Karpas-422 (cell line): ENCODE data around the gene ZNF112. TPM values are rescaled to one million over a fixed set of nuclear protein-coding genes. Genes with fewer than 3 reads are reported as not detected.

ENCODE experiments used
- DNase-seq: peaks from one replicate; pipeline ENCODE4 v3.0.0-alpha.2; 2015
- H2AFZ ChIP-seq: fragments of 200-600 bp; sonication (generic); 2 replicates; pipeline ENCODE4 v1.6.1; 2014; ENCODE audit warnings: antibody characterized with exemption, low read length, mixed read lengths
- H3K27ac ChIP-seq: fragments of 200-600 bp; sonication (generic); 2 replicates; pipeline ENCODE4 v1.5.1; 2014; ENCODE audit warnings: mild to moderate bottlenecking, low read length, moderate library complexity
- H3K27me3 ChIP-seq: fragments of 200-600 bp; sonication (generic); 2 replicates; pipeline ENCODE4 v1.6.1; 2014; ENCODE audit warnings: low read length, mixed read lengths
- H3K36me3 ChIP-seq: fragments of 200-600 bp; sonication (generic); 2 replicates; pipeline ENCODE4 v1.6.1; 2014; ENCODE audit warnings: low read length, mixed read lengths; ENCODE audit not compliant: insufficient read depth
- H3K4me1 ChIP-seq: fragments of 200-600 bp; sonication (generic); 2 replicates; pipeline ENCODE4 v1.6.1; 2014; ENCODE audit warnings: mild to moderate bottlenecking, low read length, mixed read lengths
- H3K4me2 ChIP-seq: fragments of 200-600 bp; sonication (generic); 2 replicates; pipeline ENCODE4 v1.6.1; 2014; ENCODE audit warnings: low read length, low read depth, mild to moderate bottlenecking; ENCODE audit not compliant: poor library complexity, severe bottlenecking
- H3K4me3 ChIP-seq: fragments of 200-600 bp; sonication (generic); 2 replicates; pipeline ENCODE4 v1.5.1; 2014; ENCODE audit warnings: mild to moderate bottlenecking, antibody characterized with exemption, low read length, mixed read lengths
- H3K79me2 ChIP-seq: fragments of 200-600 bp; sonication (generic); 2 replicates; pipeline ENCODE4 v1.6.1; 2014; ENCODE audit warnings: mild to moderate bottlenecking, low read length, mixed read lengths
- H3K9ac ChIP-seq: fragments of 200-600 bp; sonication (generic); 2 replicates; pipeline ENCODE4 v1.6.0; 2014; ENCODE audit warnings: low read length
- H3K9me2 ChIP-seq: fragments of 200-600 bp; sonication (generic), shearing (Covaris generic); replicated peaks from 2 replicates; pipeline ENCODE4 v1.6.0; 2014; ENCODE audit warnings: mild to moderate bottlenecking, low read length, moderate library complexity; ENCODE audit not compliant: insufficient read depth
- H3K9me3 ChIP-seq: fragments of 300-700, 200-600 bp; sonication (generic); 2 replicates; pipeline ENCODE4 v1.6.1; 2014; ENCODE audit warnings: low read length, mixed read lengths
- H4K20me1 ChIP-seq: fragments of 200-600 bp; sonication (generic); 2 replicates; pipeline ENCODE4 v1.6.1; 2014; ENCODE audit warnings: mild to moderate bottlenecking, antibody characterized with exemption, low read length, low read depth; ENCODE audit not compliant: insufficient read depth
- total RNA-seq: library from RNA; depleted of rRNA; stranded (reverse); fragments of >200 nt; shearing (Covaris generic); gene quantifications from 2 replicates; pipeline ENCODE4 v1.2.3, GENCODE V29; 2014; ENCODE audit warnings: low replicate concordance

Gene ZNF112
- total RNA-seq, 1 experiment from 2014 or later = not detected

GRCh38 chr19:44305457-44305856 is 51.0 kb downstream of the ZNF112 start:
- H3K9me2 ChIP-seq = no peaks in the 10 kb centered on the region
- H3K9ac ChIP-seq = no peak overlapping the region
- H3K9me3 ChIP-seq = no peaks in the 10 kb centered on the region
- H3K79me2 ChIP-seq = peaks cover 15% of the 10 kb centered on the region
- peaks cover 12% of the 10 kb centered on the region; the same call in 1 of the 2 replicates for H3K36me3 ChIP-seq
- no peaks in the 10 kb centered on the region for H3K27me3 ChIP-seq
- H3K4me1 ChIP-seq = peaks cover 11% of the 10 kb centered on the region
- H3K27ac ChIP-seq = no peak overlapping the region
- H3K4me2 ChIP-seq = peak overlapping the region; percentile 88
- no peak for DNase-seq
- H4K20me1 ChIP-seq = no peaks in the 10 kb centered on the region
- H3K4me3 ChIP-seq = peak overlapping the region; percentile 81
- H2AFZ ChIP-seq = peak overlapping the region; percentile 33; the same call in 1 of the 2 replicates

DNA sequence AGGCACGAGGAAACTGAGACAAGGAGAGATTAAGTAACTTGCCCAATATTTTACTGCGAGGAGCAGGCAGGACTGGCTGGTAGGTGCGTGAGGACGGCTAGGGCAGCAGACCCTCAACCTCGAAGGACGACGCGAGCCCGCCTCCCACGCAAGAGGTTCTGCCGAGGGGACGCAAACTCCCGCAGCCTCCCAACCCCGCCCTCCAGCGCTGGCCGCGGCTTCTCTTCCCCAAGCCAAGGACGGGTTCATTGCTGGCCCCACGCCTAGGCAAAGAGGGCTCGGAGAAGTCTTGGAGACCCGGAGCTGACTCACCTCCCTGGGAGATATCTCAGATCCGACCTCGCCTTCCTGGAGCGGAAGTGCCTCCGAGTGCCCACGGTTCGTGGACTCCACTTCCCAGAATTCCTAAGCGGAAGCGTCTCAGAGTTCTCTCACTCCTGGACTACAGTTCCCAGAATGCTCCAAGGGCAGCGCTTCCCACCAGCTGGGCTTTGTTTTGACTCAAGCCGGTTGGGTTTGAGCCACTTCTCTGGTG is 51.8 kb downstream of the ZNF112 start, which contains the start of gene ZNF235:
TSS of gene ZNF235 (minus strand) at position 367 of the 535 bp plus-strand sequence. CDS start 1,621 bp downstream, outside the sequence.
- Histone ChIP-seq H3K79me2 (peaks cover 15% of the 10 kb centered on the region), H4K20me1 (no peaks in the 10 kb centered on the region), H3K36me3 (peaks cover 19% of the 10 kb centered on the region; the same call in 1 of the 2 replicates), H3K27me3 (no peaks in the 10 kb centered on the region), H2AFZ (peak within 1 kb of the TSS; percentile 90; the same call in 1 of the 2 replicates), H3K9me2 (no peaks in the 10 kb centered on the region), H3K9me3 (no peaks in the 10 kb centered on the region), H3K4me2 (peak within 1 kb of the TSS; percentile 88), H3K4me1 (peaks cover 11% of the 10 kb centered on the region), H3K27ac (no peak within 1 kb of the TSS), H3K4me3 (peak within 1 kb of the TSS; percentile 81), H3K9ac (peak within 1 kb of the TSS; percentile 74)
- DNase-seq = peak; percentile 94

- no peaks in the 10 kb centered on the region for H3K27me3 ChIP-seq
- H3K4me2 ChIP-seq = peak overlapping the region; percentile 88
- H3K9me3 ChIP-seq = no peaks in the 10 kb centered on the region
- peak overlapping the region; percentile 74 for H3K9ac ChIP-seq
- peaks cover 11% of the 10 kb centered on the region for H3K4me1 ChIP-seq
- peak overlapping the region; percentile 81 for H3K4me3 ChIP-seq
- no peak for DNase-seq
- H3K79me2 ChIP-seq = peaks cover 15% of the 10 kb centered on the region
- H3K27ac ChIP-seq = no peak overlapping the region
- peaks cover 25% of the 10 kb centered on the region for H3K36me3 ChIP-seq
- H4K20me1 ChIP-seq = no peaks in the 10 kb centered on the region
- H2AFZ ChIP-seq = 0 out of 2 replicates have a peak overlapping the region, but pooled peaks have one; percentile 90
- no peaks in the 10 kb centered on the region for H3K9me2 ChIP-seq
These were observed 52.4 kb downstream of the ZNF112 start for GRCh38 chr19:44303976-44304568.

GRCh38 chr19:44303320-44303719 is 53.2 kb downstream of the ZNF112 start:
- H4K20me1 ChIP-seq = no peaks in the 10 kb centered on the region
- no peaks in the 10 kb centered on the region for H3K9me2 ChIP-seq
- DNase-seq = no peak
- H3K4me3 ChIP-seq = peak overlapping the region; percentile 81
- H3K4me2 ChIP-seq = peak overlapping the region; percentile 88
- H3K27ac ChIP-seq = no peak overlapping the region
- H3K27me3 ChIP-seq = no peaks in the 10 kb centered on the region
- no peak overlapping the region for H2AFZ ChIP-seq
- H3K79me2 ChIP-seq = peaks cover 15% of the 10 kb centered on the region
- H3K9ac ChIP-seq = 0 out of 2 replicates have a peak overlapping the region, but pooled peaks have one; percentile 74
- no peaks in the 10 kb centered on the region for H3K9me3 ChIP-seq
- H3K4me1 ChIP-seq = peaks cover 11% of the 10 kb centered on the region
- peaks cover 33% of the 10 kb centered on the region for H3K36me3 ChIP-seq

- Histone ChIP-seq H4K20me1 (no peaks in the 10 kb centered on the region), H3K9me3 (peaks cover 20% of the 10 kb centered on the region; the same call in 1 of the 2 replicates), H3K4me1 (no peaks in the 10 kb centered on the region), H2AFZ (no peak overlapping the region), H3K27ac (no peak overlapping the region), H3K79me2 (no peaks in the 10 kb centered on the region), H3K9me2 (no peaks in the 10 kb centered on the region), H3K4me2 (no peak overlapping the region), H3K9ac (no peak overlapping the region), H3K4me3 (no peak overlapping the region), H3K27me3 (no peaks in the 10 kb centered on the region), H3K36me3 (peaks cover 31% of the 10 kb centered on the region)
- DNase-seq = no peak
These were observed 71.5 kb downstream of the ZNF112 start for GRCh38 chr19:44284968-44285367.

GRCh38 chr19:44282846-44283245 is 73.6 kb downstream of the ZNF112 start:
- H3K9me3 ChIP-seq = peaks cover 8% of the 10 kb centered on the region; the same call in 1 of the 2 replicates
- H3K4me3 ChIP-seq = no peak overlapping the region
- H3K9ac ChIP-seq = no peak overlapping the region
- H3K4me2 ChIP-seq = no peak overlapping the region
- H3K27me3 ChIP-seq = no peaks in the 10 kb centered on the region
- H3K36me3 ChIP-seq = peaks cover 10% of the 10 kb centered on the region
- no peaks in the 10 kb centered on the region for H3K9me2 ChIP-seq
- no peaks in the 10 kb centered on the region for H4K20me1 ChIP-seq
- no peak overlapping the region for H3K27ac ChIP-seq
- DNase-seq = no peak
- no peaks in the 10 kb centered on the region for H3K4me1 ChIP-seq
- no peak overlapping the region for H2AFZ ChIP-seq
- no peaks in the 10 kb centered on the region for H3K79me2 ChIP-seq

- Histone ChIP-seq H2AFZ (no peak overlapping the region), H3K27ac (no peak overlapping the region), H3K4me3 (no peak overlapping the region), H3K4me1 (no peaks in the 10 kb centered on the region), H3K79me2 (no peaks in the 10 kb centered on the region), H3K9ac (no peak overlapping the region), H4K20me1 (no peaks in the 10 kb centered on the region), H3K36me3 (peaks cover 4% of the 10 kb centered on the region; the same call in 1 of the 2 replicates), H3K9me3 (peaks cover 2% of the 10 kb centered on the region), H3K27me3 (no peaks in the 10 kb centered on the region), H3K9me2 (no peaks in the 10 kb centered on the region), H3K4me2 (no peak overlapping the region)
- DNase-seq = no peak
These were observed 75.6 kb downstream of the ZNF112 start for GRCh38 chr19:44280916-44281315.

- no peak overlapping the region for H3K27ac ChIP-seq
- no peaks in the 10 kb centered on the region for H3K9me2 ChIP-seq
- H4K20me1 ChIP-seq = no peaks in the 10 kb centered on the region
- peaks cover 4% of the 10 kb centered on the region; the same call in 1 of the 2 replicates for H3K36me3 ChIP-seq
- no peaks in the 10 kb centered on the region for H3K27me3 ChIP-seq
- no peak overlapping the region for H3K4me2 ChIP-seq
- peaks cover 16% of the 10 kb centered on the region for H3K9me3 ChIP-seq
- H3K79me2 ChIP-seq = no peaks in the 10 kb centered on the region
- DNase-seq = no peak
- H3K4me1 ChIP-seq = no peaks in the 10 kb centered on the region
- no peak overlapping the region for H3K9ac ChIP-seq
- no peak overlapping the region for H3K4me3 ChIP-seq
- H2AFZ ChIP-seq = no peak overlapping the region
These were observed 78.2 kb downstream of the ZNF112 start for GRCh38 chr19:44278181-44278690.
